Measurements from ENCODE around the gene ZFTA.

Gene ZFTA

GRCh38 chr11:63749624-63750023, 19.0 kb downstream of the ZFTA start:
- DNase-seq: no peak

GRCh38 chr11:63747011-63747410, 21.6 kb downstream of the ZFTA start:
- no peak for DNase-seq

- DNase-seq: peak in 1 of 14 donors; percentile 14
These were observed 23.0 kb downstream of the ZFTA start for GRCh38 chr11:63745304-63746170.

DNA sequence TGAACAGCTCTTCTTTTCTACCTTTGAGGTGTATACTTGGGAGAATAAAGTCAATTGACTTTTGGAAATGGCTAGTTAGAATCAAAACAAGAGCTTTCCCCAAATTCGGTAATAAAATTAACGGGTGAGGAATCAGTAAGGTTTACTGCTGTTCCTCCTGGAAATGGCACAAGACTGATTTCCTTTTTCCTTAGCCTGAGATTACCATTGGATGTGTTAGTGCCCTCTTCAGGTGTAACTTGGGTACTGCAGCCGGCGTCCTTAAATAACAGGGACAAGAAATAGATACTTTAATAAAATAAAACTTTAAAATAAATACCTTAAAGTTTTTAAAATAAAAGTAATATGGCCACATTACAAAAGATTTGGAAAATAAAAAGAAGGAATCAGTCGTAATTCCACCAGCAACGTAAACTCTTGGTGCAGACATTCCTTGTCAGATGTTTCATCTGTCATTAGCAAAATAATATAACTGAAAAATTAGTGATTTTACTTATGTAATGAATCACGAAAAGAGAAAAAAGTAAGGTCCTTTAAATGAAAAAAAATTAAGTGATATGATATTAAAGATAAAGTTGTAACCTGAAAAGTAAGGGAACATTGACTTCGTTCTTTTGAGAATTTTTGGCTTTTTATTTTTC, 29.7 kb downstream of the ZFTA start:
- DNase-seq: peak in 9 of 14 donors; percentile 4 to 64 (median 25)

DNA sequence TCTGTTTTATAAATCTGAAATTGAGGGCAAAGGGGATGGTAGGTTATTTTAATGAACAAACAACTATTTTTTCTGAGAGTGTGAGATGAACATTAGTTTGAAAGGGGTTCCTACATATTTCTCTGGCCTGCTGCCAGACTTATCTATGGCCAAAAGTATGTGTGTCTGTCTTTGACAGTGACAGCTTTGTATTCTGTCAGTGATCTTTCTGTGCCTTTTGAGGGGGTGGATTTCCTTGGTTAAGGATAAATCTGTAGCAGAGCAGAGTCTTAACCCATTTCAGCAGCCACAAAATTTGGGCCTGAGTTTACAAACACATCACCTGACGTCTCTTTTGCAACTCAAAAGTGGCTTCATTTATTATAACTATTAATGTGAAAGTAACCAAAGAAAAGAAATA, 30.9 kb downstream of the ZFTA start:
- DNase-seq: no peak

GRCh38 chr11:63736864-63737263, 31.7 kb downstream of the ZFTA start:
- no peak for DNase-seq

- no peak for DNase-seq
These were observed 39.2 kb downstream of the ZFTA start for GRCh38 chr11:63729326-63729725.

DNA sequence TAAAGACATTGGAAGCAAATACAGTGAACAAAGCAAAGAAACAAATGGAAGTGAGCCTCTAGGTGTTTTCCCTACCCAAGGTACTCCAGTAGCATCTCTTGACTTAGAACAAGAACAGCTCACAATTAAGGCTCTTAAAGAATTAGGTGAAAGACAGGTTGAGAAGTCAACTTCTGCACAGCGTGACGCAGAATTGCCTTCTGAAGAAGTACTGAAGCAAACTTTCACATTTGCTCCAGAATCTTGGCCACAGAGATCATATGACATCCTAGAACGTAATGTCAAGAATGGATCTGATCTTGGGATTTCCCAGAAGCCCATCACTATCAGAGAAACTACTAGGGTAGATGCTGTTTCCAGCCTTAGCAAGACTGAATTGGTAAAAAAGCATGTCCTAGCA, 48.0 kb downstream of the ZFTA start:
- DNase-seq: no peak

- DNase-seq: no peak
These were observed 48.6 kb downstream of the ZFTA start for GRCh38 chr11:63719987-63720386.

- no peak for DNase-seq
These were observed 49.6 kb downstream of the ZFTA start for GRCh38 chr11:63719001-63719400.

Measured in C1 segment of cervical spinal cord (tissue), 14 donors.